Nucleus accumbens (tissue), 56 donors: Measurements from ENCODE around the gene KAT8.
"Not testable (repeated sequence)": the region's sequence is repeated elsewhere in the genome, so short reads cannot be mapped to it uniquely, and the experiment has no call there.

Experiments used
- DNase-seq, 56 donors: peaks; one replicate each; lab custom pipeline; 2025; lab: John Stamatoyannopoulos, UW

KAT8 gene

GRCh38 chr16:31143011-31143693, 25.7 kb downstream of the KAT8 start:
- no peak for DNase-seq

DNA sequence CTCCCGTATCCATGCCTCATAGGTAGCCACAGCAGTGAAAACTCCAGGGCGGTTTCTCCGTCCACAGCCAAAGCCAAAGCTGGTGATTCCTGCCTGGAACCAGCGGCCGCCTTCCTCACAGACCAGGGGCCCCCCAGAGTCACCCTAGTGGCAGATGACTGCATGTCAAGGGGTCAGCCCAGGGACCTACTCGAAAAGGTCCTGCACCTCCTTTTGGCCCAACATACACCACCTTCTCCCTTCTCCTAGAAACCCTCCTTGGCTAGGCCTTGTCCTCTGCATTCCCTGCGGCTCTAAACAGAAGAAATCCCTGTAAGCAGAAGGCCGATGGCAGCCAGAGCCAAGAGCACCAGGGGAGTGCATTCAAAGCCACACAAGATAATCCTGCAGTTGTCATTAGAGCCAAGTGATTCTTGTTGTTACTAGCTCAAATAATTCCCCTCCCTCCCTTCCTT, 26.3 kb downstream of the KAT8 start:
- DNase-seq, result no peak

DNA sequence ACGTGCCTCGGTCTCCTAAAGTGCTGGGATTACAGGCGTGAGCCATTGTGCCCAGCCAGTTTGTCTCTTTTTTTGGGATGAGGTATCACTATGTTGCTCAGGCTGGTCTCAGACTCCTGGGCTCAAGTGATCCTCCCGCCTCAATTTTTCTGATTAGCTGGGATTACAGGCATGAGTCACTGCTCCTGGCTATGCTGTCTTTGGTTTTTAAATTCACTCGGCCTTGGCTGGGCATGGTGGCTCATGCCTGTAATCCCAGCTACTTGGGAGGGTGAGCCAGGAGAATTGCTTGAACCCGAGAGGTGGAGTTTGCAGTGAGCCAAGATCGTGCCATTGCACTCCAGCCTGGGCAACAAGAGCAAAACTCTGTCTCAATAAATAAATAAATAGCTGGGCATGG, 27.0 kb downstream of the KAT8 start:
- DNase-seq, result not testable (repeated sequence)

DNA sequence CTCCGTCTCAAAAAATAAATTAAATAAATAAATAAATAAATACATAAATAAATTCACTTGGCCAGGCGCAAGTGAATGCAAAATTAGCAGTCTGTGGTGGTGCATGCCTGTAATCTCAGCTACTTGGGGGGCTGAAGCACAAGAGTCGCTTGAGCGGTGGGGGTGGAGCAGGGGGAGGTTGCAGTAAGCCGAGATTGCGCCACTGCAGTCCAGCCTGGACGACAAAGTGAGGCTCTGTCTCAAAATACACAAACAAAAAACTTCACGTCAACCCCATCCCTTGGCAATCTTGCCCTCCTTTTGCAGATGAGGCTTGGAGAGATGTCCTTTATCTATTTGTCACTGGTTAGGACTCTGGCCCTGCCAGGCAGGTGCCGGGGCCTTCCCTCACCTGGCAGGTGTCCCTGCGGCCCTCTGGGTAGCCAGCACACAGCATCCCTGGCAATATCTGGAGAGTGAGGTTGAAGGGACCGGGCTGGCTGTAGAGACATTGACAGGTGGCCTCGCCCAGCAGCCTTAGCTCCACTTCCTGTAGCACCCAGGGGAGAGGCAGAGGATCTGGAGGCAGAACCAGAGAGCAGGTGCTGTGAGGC, 28.0 kb downstream of the KAT8 start:
- no peak for DNase-seq

DNA sequence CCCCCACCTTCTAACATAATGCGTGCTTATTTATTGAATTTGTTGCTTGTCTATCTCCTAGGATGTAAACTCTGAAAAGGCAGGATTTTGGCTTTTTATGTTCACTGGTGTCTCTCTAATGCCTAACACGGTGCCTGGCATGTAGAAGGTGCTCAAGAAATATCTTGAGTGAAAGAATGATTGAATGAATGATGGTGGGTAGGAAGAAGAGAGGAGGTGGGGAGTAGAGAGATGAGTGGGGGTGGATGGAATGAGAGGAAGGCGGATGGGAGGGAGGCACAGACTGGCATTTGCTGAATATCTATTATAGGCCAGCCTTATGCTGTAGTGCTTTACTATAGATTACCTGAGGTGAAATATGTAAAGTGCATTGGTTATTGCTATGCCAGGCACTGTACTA, 30.1 kb downstream of the KAT8 start:
- no peak for DNase-seq

DNA sequence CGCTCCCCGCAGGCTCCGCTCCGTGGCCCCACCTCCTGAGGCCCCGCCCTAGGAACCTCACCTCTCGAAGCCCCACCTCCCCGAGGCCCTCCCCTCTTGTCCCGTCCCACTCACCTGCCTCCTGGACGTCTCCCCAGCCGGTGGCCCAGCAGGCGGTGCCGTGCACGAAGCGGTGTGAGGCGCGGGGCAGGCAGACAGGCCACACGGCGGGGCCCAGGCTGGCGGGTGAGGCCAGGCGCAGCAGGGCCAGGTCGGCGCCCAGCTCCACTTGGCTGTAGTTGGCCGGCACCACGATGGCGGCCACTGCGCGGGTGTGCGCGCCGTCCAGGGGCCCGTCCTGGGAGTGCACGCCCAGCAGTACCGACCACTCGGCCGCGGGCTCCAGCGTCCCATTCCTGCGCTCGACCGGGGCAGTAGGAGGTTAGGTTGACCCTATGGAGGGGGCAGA, 30.8 kb downstream of the KAT8 start:
- no peak for DNase-seq

DNA sequence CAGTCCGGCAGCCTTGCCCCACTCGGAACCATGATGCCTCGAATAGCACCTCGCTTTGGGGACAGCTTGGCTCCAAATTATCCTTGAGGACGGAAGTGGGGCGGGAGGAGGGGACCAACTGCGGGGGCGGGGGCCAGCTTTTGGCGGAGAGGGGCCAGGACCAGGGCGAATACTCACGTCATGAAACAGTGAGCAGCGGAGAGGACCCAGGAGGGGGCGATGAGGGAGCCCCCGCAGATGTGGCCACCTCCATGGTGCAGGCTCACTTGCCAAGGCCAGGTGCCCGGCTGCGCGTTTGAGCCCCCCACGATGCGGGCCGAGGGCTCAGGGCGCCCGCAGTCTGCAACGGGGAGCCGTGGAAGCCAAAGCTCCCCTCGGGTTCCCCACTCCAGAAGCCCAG, 31.4 kb downstream of the KAT8 start:
- DNase-seq, result no peak

GRCh38 chr16:31149332-31149731, 31.9 kb downstream of the KAT8 start:
- no peak for DNase-seq

- DNase-seq, result no peak
These were observed 32.7 kb downstream of the KAT8 start, which contains the start of gene PRSS36 for GRCh38 chr16:31149894-31150890. TSS of gene PRSS36 (minus strand) at chr16:31150066. CDS start at chr16:31150035, 31 bp downstream.

GRCh38 chr16:31150976-31151375, 33.5 kb downstream of the KAT8 start:
- not testable (repeated sequence) for DNase-seq

DNA sequence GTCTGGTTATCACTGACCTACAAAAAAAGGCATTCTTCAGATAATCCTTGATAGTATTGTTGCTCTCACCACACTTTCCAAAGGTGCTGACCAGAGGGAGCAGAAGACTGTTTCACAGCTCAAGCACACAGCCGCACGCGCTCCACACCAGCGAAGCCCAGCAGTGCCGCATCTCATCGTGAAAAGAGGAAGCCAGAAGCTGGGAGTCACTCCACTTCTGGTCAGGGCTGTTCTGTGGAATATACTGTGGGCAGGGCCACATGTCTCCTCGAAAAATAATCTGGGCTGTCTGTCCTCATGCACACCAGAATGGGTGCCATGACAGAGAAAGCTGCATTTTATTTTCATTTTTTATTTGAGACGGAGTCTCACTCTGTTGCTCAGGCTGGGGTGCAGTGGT, 39.7 kb downstream of the KAT8 start:
- no peak for DNase-seq

DNA sequence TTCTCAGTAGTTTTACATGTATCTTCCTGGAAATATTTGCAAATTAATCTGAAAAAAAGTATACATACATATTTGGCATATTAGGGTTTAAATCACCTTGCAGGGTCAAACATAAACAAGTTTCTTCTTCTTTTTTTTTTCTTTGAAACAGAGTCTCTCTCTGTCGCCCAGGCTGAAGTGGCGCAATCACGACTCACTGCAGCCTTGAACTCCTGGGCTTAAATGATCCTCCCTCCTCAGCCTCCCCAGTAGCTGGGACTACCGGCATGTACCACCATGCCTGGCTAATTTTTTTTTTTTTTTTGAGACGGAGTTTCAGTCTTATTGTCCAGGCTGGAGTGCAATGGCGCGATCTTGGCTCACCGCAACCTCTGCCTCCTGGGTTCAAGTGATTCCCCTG, 49.9 kb downstream of the KAT8 start:
- DNase-seq, result no peak

- DNase-seq, result no peak
These were observed 51.4 kb downstream of the KAT8 start for GRCh38 chr16:31168848-31169247.

- not testable (repeated sequence) for DNase-seq
These were observed 52.6 kb downstream of the KAT8 start for GRCh38 chr16:31170048-31170447.

- DNase-seq, result no peak
These were observed 59.7 kb downstream of the KAT8 start for GRCh38 chr16:31177136-31177535.

DNA sequence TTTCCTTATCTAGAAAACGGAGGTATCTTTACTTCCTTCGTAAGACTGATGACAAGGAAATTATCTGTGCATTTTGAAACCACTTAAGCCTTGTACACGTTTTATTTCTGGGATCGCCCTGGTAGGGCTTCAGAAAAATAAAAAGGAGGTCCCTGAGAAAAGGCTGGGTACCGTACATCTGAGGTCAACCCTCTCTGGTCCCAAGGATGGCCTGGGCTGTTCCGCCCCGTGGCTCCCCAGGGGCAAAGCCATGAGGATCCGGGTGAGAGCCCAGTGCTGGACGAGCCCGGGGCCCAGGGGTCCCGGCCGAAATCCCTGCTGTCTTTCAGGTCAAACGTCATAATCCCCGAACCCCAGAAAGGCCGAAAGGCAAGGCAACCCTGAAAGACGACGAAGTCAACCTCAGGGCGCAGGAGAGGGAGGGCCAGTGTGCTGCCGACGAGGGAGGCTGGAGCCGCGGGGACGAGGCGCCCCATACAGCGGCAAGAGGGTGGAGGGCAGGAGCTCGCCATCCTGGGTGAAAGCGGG, 61.8 kb downstream of the KAT8 start:
- DNase-seq, result peak in 1 of 56 donors; percentile 45

DNA sequence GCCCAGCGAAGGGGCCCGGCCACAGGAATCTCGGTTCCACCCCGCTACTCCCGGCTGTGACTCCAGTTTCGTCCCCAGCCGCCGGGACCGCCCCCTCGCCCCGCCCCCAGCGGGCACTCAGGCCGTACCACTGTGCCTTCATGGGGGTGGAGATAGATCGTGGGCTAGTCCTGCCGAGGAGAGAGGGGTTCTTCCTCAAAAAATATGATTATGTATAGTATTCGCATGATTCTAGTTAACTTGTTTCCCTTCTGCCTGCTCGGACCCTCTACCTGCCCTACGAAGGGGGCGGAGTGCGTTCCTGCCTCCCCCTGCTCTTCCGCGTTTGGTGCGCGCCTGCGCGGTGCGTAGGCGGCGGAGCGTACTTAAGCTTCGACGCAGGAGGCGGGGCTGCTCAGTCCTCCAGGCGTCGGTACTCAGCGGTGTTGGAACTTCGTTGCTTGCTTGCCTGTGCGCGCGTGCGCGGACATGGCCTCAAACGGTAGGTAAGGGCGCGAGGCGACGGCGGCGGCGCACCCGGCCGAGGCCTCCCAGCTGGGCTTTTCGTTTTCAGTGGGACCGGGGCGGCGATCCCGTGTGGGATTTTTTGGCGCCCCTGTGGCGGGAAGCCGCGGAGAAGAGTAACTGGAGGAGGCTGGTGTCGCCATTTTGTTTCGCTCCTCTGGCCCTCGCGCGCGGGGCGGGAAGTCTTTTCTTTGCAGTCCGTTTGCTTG, 62.4 kb downstream of the KAT8 start, which contains the start of gene FUS:
FUS (plus strand) TSS at position 393 of the 713 bp plus-strand sequence; CDS start at position 469, 76 bp downstream.
- DNase-seq, result peak; percentile 33 to 99 (median 89)
